IPS-20b (cell line): ENCODE results near the gene TCF12.
A peak's percentile ranks its signal among the peaks of the same experiment; 100 is the strongest.

Experiments
- H3K27ac ChIP-seq: one replicate; pipeline ENCODE4 v1.5.1; 2013; ENCODE audit warnings: low read length
- H3K27me3 ChIP-seq: 2 replicates; pipeline ENCODE4 v1.6.1; 2013; ENCODE audit warnings: mild to moderate bottlenecking, low read length, inconsistent platforms; ENCODE audit not compliant: insufficient read depth
- H3K36me3 ChIP-seq: 2 replicates; pipeline ENCODE4 v1.6.1; 2013; ENCODE audit warnings: low read depth, mild to moderate bottlenecking, inconsistent platforms, low read length, moderate library complexity; ENCODE audit not compliant: insufficient read depth
- H3K4me1 ChIP-seq: 2 replicates; pipeline ENCODE4 v1.6.1; 2013; ENCODE audit warnings: mild to moderate bottlenecking, control low read depth, inconsistent platforms, low read length, moderate library complexity; ENCODE audit not compliant: insufficient read depth
- H3K4me3 ChIP-seq: 2 replicates; pipeline ENCODE4 v1.5.1; 2013; ENCODE audit warnings: mild to moderate bottlenecking, low read length, inconsistent platforms
- H3K9ac ChIP-seq: 2 replicates; pipeline ENCODE4 v1.6.1; 2013; ENCODE audit warnings: low read depth, mild to moderate bottlenecking, inconsistent platforms, low read length, moderate library complexity
- H3K9me3 ChIP-seq: 2 replicates; pipeline ENCODE4 v1.6.1; 2013; ENCODE audit warnings: mild to moderate bottlenecking, low read depth, low read length, inconsistent platforms; ENCODE audit not compliant: insufficient read depth

The TCF12 gene

GRCh38 chr15:57169643-57170042, 251.2 kb downstream of the TCF12 start:
- Histone ChIP-seq H3K9ac (no peak overlapping the region), H3K27ac (no peak overlapping the region), H3K27me3 (no peaks in the 10 kb centered on the region), H3K4me1 (no peaks in the 10 kb centered on the region), H3K4me3 (no peak overlapping the region), H3K9me3 (no peaks in the 10 kb centered on the region), H3K36me3 (peaks cover 25% of the 10 kb centered on the region; the same call in 1 of the 2 replicates)

- H3K9ac ChIP-seq = no peak overlapping the region
- no peaks in the 10 kb centered on the region for H3K4me1 ChIP-seq
- no peaks in the 10 kb centered on the region for H3K9me3 ChIP-seq
- H3K4me3 ChIP-seq = no peak overlapping the region
- no peaks in the 10 kb centered on the region for H3K27me3 ChIP-seq
- no peak overlapping the region for H3K27ac ChIP-seq
- H3K36me3 ChIP-seq = peaks cover 25% of the 10 kb centered on the region; the same call in 1 of the 2 replicates
Observed at GRCh38 chr15:57171426-57171825, 253.0 kb downstream of the TCF12 start.

GRCh38 chr15:57172925-57173324, 254.5 kb downstream of the TCF12 start:
- Histone ChIP-seq H3K36me3 (peaks cover 16% of the 10 kb centered on the region; the same call in 1 of the 2 replicates), H3K9me3 (no peaks in the 10 kb centered on the region), H3K27ac (no peak overlapping the region), H3K4me1 (no peaks in the 10 kb centered on the region), H3K9ac (no peak overlapping the region), H3K4me3 (no peak overlapping the region), H3K27me3 (no peaks in the 10 kb centered on the region)

GRCh38 chr15:57183041-57183440, 264.6 kb downstream of the TCF12 start:
- Histone ChIP-seq H3K27ac (no peak overlapping the region), H3K4me3 (no peak overlapping the region), H3K9ac (no peak overlapping the region), H3K27me3 (no peaks in the 10 kb centered on the region), H3K4me1 (no peaks in the 10 kb centered on the region), H3K9me3 (no peaks in the 10 kb centered on the region), H3K36me3 (peaks cover 5% of the 10 kb centered on the region)

GRCh38 chr15:57183614-57184344, 265.3 kb downstream of the TCF12 start:
- no peak overlapping the region for H3K27ac ChIP-seq
- H3K9ac ChIP-seq = no peak overlapping the region
- peaks cover 5% of the 10 kb centered on the region for H3K36me3 ChIP-seq
- H3K4me3 ChIP-seq = no peak overlapping the region
- H3K27me3 ChIP-seq = no peaks in the 10 kb centered on the region
- H3K4me1 ChIP-seq = no peaks in the 10 kb centered on the region
- H3K9me3 ChIP-seq = no peaks in the 10 kb centered on the region

DNA sequence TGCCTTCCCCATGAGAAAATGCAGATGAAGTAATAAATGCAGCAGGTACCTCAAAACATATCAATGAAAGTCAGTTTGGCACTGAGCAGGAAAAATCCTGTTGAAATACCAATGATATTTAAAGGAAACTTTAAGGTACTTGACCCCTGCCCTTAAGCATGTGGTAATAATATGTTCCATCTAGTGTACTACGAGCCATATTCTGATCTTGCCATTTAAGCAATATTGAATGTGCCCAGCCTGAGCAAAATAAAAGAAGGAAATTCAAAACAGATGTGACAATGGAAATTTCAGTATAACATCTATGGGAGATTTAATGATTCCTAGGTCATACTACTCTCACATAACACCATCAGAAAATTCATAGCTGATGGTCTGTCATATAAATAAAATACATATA, 266.1 kb downstream of the TCF12 start:
- Histone ChIP-seq H3K9me3 (no peaks in the 10 kb centered on the region), H3K9ac (no peak overlapping the region), H3K4me1 (no peaks in the 10 kb centered on the region), H3K36me3 (peaks cover 5% of the 10 kb centered on the region), H3K4me3 (no peak overlapping the region), H3K27ac (no peak overlapping the region), H3K27me3 (no peaks in the 10 kb centered on the region)

DNA sequence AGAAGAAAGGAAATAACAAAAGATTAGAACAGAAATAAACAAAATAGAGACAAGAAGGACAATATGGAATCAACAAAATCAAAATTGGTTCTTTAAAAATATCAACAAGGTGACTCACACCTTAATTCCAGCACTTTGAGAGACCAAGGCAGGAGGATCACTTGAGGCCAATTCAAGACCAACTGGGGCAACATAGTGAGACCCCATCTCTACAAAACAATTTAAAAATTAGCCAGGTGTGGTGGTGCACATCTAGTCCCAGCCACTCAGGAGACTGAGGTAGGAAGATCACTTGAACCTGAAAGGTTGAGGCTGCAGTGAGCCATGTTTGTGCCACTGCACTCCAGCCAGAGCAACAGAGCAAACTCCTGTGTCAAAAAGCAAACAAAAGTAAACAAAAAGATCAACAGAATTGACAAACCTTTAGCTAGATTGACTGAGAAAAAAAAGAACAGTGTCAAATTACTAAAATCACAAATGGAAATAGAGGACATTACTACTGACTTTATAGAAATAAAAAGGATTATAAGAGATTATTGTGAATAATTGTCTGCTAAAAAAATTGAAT, 267.1 kb downstream of the TCF12 start:
- no peak overlapping the region for H3K27ac ChIP-seq
- H3K4me3 ChIP-seq = no peak overlapping the region
- no peak overlapping the region for H3K9ac ChIP-seq
- no peaks in the 10 kb centered on the region for H3K27me3 ChIP-seq
- peaks cover 5% of the 10 kb centered on the region for H3K36me3 ChIP-seq
- no peaks in the 10 kb centered on the region for H3K9me3 ChIP-seq
- no peaks in the 10 kb centered on the region for H3K4me1 ChIP-seq

DNA sequence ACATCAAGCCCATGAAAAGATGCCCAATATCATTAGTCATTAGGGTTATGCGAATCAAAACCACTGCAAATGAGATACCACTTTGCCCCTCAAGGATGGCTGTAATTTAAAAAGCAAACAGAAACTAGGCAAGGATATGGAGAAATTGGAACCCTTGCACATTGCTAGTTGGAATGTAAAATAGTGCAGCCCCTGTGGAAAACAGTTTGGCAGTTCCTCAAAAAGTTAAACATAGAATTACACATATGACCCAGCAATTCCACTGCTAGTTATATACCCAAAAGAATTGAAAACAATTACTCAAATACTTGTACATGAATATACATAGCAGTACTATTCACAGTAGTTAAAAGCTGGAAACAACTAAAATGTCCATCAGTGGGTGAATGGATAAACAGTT, 271.0 kb downstream of the TCF12 start:
- Histone ChIP-seq H3K27ac (no peak overlapping the region), H3K36me3 (peaks cover 23% of the 10 kb centered on the region), H3K4me1 (no peaks in the 10 kb centered on the region), H3K27me3 (no peaks in the 10 kb centered on the region), H3K9me3 (no peaks in the 10 kb centered on the region), H3K4me3 (no peak overlapping the region), H3K9ac (no peak overlapping the region)

GRCh38 chr15:57190208-57190607, 271.8 kb downstream of the TCF12 start:
- H3K27ac ChIP-seq = no peak overlapping the region
- no peaks in the 10 kb centered on the region for H3K4me1 ChIP-seq
- peaks cover 25% of the 10 kb centered on the region for H3K36me3 ChIP-seq
- H3K9me3 ChIP-seq = no peaks in the 10 kb centered on the region
- no peak overlapping the region for H3K4me3 ChIP-seq
- no peaks in the 10 kb centered on the region for H3K27me3 ChIP-seq
- H3K9ac ChIP-seq = no peak overlapping the region

DNA sequence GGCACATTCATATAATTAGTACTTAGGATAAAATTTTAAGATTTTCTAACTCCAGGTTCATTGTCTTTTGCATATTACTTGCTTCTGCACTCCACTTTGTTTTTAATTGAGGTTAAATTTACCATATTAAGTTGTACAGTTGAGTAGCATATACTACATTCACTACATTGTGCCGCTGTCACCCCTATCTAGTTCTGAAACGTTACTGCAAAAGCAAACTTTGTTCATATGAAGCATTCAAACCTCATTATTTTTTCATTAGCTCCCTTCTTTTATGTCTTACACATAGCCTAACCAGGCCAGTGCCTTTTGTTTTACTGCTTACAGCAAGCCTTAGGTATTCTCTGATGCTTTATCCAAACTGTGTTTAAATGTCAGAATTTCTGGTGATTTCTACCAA, 274.7 kb downstream of the TCF12 start:
- Histone ChIP-seq H3K4me1 (peaks cover 10% of the 10 kb centered on the region; the same call in 1 of the 2 replicates), H3K9me3 (no peaks in the 10 kb centered on the region), H3K9ac (no peak overlapping the region; the same call in 1 of the 2 replicates), H3K27ac (no peak overlapping the region), H3K27me3 (no peaks in the 10 kb centered on the region), H3K4me3 (no peak overlapping the region), H3K36me3 (peaks cover 20% of the 10 kb centered on the region)

DNA sequence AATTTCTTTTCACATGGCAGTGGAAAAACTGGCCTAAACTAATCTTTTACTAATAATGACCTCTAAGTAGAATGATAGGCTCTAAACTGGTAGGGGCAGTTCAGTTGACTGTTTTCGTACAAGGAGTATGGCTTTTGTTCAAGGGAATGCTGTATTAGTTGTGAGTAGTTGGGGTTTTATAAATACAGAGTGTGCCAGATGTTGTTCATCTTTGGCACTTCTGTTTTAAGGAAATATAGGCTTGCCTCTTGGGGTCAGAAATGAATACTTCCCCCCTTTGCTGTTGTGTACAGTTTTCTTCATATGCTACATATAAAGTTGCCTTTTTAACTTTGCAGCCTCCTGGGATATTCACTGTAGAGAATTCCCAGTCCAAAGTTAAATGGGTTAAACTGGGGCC, 276.9 kb downstream of the TCF12 start:
- Histone ChIP-seq H3K4me3 (no peak overlapping the region), H3K4me1 (peaks cover 26% of the 10 kb centered on the region; the same call in 1 of the 2 replicates), H3K27ac (peak overlapping the region; percentile 52), H3K36me3 (peaks cover 20% of the 10 kb centered on the region), H3K9ac (no peak overlapping the region), H3K27me3 (no peaks in the 10 kb centered on the region), H3K9me3 (no peaks in the 10 kb centered on the region)

- peaks cover 20% of the 10 kb centered on the region for H3K36me3 ChIP-seq
- H3K27me3 ChIP-seq = no peaks in the 10 kb centered on the region
- H3K9me3 ChIP-seq = no peaks in the 10 kb centered on the region
- H3K4me3 ChIP-seq = no peak overlapping the region
- no peak overlapping the region for H3K27ac ChIP-seq
- H3K9ac ChIP-seq = no peak overlapping the region
- peaks cover 37% of the 10 kb centered on the region; the same call in 1 of the 2 replicates for H3K4me1 ChIP-seq
Observed at GRCh38 chr15:57196865-57197264, 278.4 kb downstream of the TCF12 start.
